GM19043 (cell line): ENCODE results near the gene SIRPA.

Experiments used
- ATAC-seq: cut with Tn5 transposase; IDR thresholded peaks from one replicate; pipeline ENCODE4 v1.9.1; 2021; ENCODE audit warnings: low read depth; ENCODE audit not compliant: unreplicated experiment

The SIRPA gene

GRCh38 chr20:1945660-1946059 lies 50.5 kb downstream of the SIRPA start:
- ATAC-seq: no peak

- no peak for ATAC-seq
Observed at GRCh38 chr20:1946442-1946761, 51.2 kb downstream of the SIRPA start.

- ATAC-seq: no peak
Observed at GRCh38 chr20:1946762-1947534, 51.7 kb downstream of the SIRPA start.

GRCh38 chr20:1947535-1947846 lies 52.3 kb downstream of the SIRPA start:
- ATAC-seq: no peak

GRCh38 chr20:1949347-1950100 lies 54.3 kb downstream of the SIRPA start:
- ATAC-seq: no peak

GRCh38 chr20:1950836-1951235 lies 55.6 kb downstream of the SIRPA start:
- no peak for ATAC-seq

- no peak for ATAC-seq
Observed at GRCh38 chr20:1951436-1952115, 56.4 kb downstream of the SIRPA start.

- no peak for ATAC-seq
Observed at GRCh38 chr20:1952737-1953530, 57.7 kb downstream of the SIRPA start.

GRCh38 chr20:1953621-1954020 lies 58.4 kb downstream of the SIRPA start:
- ATAC-seq: no peak

- ATAC-seq: no peak
Observed at GRCh38 chr20:1955217-1955616, 60.0 kb downstream of the SIRPA start.

- ATAC-seq: no peak
Observed at GRCh38 chr20:1958426-1958825, 63.2 kb downstream of the SIRPA start.

- no peak for ATAC-seq
Observed at GRCh38 chr20:1959156-1959555, 63.9 kb downstream of the SIRPA start.

GRCh38 chr20:1961374-1961773 lies 66.2 kb downstream of the SIRPA start:
- ATAC-seq: no peak

- ATAC-seq: no peak
Observed at GRCh38 chr20:1964061-1964460, 68.9 kb downstream of the SIRPA start.

- ATAC-seq: no peak
Observed at GRCh38 chr20:1964659-1965405, 69.6 kb downstream of the SIRPA start.

- ATAC-seq: no peak
Observed at GRCh38 chr20:1965520-1966351, 70.5 kb downstream of the SIRPA start.

- no peak for ATAC-seq
Observed at GRCh38 chr20:1968964-1969363, 73.8 kb downstream of the SIRPA start.

- ATAC-seq: no peak
Observed at GRCh38 chr20:1971893-1972586, 76.8 kb downstream of the SIRPA start.
